ENCODE data around the gene FARS2.

DNA sequence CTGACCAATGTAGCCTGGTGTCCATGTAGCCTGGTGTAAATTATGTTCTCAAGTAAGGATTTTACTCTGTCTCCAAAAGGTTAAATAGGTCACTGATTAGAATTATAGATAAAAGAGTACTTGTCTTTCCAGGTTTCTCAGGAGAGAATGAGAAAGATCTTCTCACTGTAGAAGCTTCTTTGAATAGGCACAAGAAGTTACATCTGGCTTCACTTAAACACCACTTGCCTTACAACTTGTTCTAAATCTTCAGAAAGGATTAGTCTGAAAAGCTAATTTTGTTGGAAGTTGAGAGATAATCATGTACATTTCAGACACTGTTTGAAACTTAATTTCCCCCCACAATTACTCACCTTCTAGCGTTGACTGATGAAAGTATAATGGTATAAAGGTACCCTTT lies 275.3 kb downstream of the FARS2 start:
- TF ChIP-seq, protein P1, sequence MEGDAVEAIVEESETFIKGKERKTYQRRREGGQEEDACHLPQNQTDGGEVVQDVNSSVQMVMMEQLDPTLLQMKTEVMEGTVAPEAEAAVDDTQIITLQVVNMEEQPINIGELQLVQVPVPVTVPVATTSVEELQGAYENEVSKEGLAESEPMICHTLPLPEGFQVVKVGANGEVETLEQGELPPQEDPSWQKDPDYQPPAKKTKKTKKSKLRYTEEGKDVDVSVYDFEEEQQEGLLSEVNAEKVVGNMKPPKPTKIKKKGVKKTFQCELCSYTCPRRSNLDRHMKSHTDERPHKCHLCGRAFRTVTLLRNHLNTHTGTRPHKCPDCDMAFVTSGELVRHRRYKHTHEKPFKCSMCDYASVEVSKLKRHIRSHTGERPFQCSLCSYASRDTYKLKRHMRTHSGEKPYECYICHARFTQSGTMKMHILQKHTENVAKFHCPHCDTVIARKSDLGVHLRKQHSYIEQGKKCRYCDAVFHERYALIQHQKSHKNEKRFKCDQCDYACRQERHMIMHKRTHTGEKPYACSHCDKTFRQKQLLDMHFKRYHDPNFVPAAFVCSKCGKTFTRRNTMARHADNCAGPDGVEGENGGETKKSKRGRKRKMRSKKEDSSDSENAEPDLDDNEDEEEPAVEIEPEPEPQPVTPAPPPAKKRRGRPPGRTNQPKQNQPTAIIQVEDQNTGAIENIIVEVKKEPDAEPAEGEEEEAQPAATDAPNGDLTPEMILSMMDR (IDR thresholded peaks at IDR 0.05 in 2 of 3, conservative IDR thresholded peaks at IDR 0.05 in 1 of 3; ENCODE audit: borderline replicate concordance in 1 of 3, insufficient read depth in 1 of 3, low read depth in 2 of 3, low read length in 2 of 3), result no peak
- no peak for TF ChIP-seq POLR2AphosphoS5 (IDR thresholded peaks at IDR 0.05; ENCODE audit: low read depth, low read length)
- TF ChIP-seq, protein P2, sequence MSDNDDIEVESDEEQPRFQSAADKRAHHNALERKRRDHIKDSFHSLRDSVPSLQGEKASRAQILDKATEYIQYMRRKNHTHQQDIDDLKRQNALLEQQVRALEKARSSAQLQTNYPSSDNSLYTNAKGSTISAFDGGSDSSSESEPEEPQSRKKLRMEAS (IDR thresholded peaks at IDR 0.05), result no peak
- TF ChIP-seq EGR1 (IDR thresholded peaks at IDR 0.05; ENCODE audit: low read depth), result no peak
- TF ChIP-seq POLR2A (IDR thresholded peaks at IDR 0.05; ENCODE audit: borderline replicate concordance, extremely low read depth, insufficient read depth, insufficient read length), result no peak
- TF ChIP-seq RAD21 (IDR thresholded peaks at IDR 0.05; ENCODE audit: low read depth), result no peak
- TF ChIP-seq SIN3A (IDR thresholded peaks at IDR 0.05; ENCODE audit: low read depth), result no peak
- TF ChIP-seq TCF7L2 (IDR thresholded peaks at IDR 0.05; ENCODE audit: borderline replicate concordance, extremely low read depth, insufficient read depth, insufficient read length), result no peak
- TF ChIP-seq CBX3 (IDR thresholded peaks at IDR 0.05; ENCODE audit: low read depth), result no peak
- no peak for TF ChIP-seq YY1 (IDR thresholded peaks at IDR 0.05; ENCODE audit: extremely low read depth, insufficient replicate concordance, low read depth, low read length)

Measured in HCT116 (cell line).